GM21360 (cell line): Measurements from ENCODE around the gene DNAH2.

Experiments used
- ATAC-seq: cut with Tn5 transposase; IDR thresholded peaks from one replicate; pipeline ENCODE4 v1.9.1; 2021; ENCODE audit warnings: mild to moderate bottlenecking, moderate library complexity; ENCODE audit not compliant: unreplicated experiment

Gene DNAH2

DNA sequence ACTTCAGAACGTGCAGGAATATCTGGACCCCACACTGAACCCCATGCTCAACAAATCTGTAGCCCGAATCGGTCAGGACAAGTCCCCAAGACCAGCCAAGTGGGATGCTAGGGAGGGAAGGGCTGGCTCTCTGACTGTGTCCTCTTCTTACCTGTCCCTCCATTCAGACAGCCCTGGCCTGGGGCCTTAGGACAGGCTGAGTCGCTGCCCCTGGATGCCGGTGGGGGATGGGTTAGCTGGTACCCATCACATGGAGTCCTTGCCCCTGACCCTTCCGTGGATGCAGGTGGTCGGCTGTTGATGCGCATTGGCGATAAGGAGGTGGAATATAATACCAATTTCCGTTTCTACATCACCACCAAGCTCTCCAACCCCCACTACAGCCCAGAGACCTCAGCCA lies 100.5 kb downstream of the DNAH2 start:
- ATAC-seq: no peak

DNA sequence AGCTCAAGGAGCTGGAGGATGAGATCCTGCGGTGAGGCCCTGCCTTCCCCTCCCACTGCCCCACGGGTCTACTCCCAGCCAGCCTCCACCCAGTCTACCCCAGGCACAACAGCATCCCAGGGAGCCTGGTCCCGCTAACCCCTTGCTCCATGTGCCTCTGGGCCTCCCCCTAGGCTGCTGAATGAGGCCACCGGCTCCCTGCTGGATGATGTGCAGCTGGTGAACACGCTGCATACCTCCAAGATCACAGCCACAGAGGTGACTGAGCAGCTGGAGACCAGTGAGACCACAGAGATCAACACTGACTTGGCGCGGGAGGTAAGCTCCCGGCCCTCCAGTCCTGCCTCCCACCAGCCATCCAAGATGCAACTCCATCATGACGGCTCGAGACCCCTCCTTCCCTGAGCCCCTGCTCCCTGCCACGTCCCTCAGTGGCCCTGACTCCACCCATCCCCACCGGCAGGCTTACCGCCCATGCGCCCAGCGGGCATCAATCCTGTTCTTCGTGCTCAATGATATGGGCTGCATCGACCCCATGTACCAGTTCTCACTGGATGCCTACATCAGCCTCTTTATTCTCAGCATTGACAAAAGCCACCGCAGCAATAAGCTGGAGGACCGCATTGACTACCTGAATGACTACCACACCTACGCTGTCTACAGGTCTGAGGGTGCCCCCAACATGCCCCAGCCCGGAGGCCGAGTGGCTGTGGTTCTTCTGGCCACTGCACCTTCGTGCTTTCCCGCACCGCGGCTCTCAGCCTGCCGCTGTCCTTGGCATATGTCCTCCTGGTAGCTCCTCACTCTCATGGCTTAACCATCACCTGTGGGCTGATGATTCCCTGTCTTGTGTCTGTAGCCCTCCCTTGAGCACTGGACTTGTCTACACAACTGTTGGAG lies 101.5 kb downstream of the DNAH2 start:
- ATAC-seq: no peak

DNA sequence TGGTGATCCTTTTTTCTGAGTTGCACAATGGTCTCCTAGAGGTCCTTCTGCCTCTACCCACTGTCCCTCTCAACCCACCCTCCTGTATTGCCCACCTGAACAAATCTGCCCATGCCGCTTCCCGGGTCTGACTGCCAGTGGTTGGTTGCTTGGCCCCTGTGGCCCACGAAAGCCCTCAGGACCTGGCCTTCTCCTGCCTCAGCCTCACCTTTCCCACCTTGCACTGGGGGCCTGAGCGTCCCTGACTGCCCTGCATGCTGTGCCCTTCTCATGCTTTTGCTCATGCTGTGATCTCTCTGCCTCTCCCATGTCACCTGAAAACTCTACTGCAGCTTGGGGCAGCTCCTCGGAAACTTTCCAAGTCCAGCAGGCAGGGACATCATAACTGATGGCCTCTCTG lies 102.7 kb downstream of the DNAH2 start:
- no peak for ATAC-seq

DNA sequence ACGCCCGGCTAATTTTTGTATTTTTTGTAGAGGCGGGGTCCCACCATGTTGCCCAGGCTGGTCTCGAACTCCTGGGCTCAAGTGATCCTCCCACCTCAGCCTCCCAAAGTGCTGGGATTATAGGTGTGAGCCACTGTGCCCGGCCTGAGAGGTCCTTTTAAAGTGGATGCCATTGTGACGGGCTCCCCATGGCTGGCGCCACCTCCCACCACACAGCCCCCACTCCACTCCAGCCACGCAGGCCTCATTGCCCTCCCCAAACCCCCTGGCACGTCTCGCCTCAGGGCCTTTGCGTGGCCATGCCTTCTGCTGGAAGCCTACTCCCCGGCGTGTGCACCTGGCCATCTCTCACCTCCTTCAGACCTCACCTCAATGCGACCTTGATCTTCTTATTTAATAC lies 104.6 kb downstream of the DNAH2 start:
- ATAC-seq: no peak

DNA sequence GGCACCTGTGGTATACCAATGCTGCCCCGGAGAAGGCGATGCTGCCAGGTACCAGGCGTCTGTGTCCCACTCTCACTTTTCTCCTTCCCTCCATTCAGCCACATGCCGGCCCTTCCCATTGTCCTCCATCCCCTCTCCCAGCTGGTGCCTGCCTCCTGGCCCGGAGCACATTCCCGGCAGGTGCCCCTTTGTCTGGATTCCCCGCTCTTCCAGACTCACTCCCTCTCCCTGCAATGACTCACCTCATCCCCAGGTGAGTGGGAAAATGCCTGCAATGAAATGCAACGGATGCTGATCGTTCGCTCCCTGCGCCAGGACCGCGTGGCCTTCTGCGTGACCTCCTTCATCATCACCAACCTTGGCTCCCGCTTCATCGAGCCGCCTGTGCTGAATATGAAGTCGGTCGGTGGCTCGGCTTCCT lies 106.0 kb downstream of the DNAH2 start:
- ATAC-seq: no peak

DNA sequence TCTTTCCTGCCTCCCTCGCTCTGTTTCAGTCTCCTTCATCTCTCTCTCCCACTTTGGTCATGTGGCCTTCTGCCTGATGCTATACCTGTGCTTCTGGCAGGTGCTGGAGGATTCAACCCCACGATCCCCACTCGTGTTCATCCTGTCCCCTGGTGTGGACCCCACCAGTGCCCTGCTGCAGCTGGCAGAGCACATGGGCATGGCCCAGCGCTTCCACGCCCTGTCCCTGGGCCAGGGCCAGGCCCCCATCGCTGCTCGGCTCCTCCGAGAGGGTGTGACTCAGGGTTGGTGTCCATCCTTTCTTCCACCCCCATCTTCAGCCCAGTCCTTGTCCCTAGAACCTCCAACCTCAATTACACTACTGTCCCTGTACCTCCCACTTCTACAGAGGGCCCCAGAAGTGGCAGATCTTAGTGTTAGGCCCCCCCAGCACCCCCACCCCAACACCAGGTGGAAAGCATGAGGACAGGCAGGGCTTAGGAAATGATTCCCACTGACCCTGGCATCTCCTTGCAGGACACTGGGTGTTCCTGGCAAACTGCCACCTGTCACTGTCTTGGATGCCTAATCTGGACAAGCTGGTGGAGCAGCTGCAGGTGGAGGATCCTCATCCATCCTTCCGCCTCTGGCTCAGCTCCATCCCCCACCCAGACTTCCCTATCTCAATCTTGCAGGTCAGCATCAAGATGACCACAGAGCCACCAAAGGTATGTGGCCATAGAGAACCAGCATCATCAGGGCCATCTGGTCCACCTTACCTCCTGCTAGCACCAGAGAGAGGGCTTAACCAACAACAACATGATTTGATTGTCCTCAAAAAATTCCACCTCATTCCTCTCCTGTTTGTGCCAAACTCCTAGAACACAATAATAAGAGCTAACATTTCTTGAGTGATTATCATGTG lies 106.7 kb downstream of the DNAH2 start:
- ATAC-seq: no peak

DNA sequence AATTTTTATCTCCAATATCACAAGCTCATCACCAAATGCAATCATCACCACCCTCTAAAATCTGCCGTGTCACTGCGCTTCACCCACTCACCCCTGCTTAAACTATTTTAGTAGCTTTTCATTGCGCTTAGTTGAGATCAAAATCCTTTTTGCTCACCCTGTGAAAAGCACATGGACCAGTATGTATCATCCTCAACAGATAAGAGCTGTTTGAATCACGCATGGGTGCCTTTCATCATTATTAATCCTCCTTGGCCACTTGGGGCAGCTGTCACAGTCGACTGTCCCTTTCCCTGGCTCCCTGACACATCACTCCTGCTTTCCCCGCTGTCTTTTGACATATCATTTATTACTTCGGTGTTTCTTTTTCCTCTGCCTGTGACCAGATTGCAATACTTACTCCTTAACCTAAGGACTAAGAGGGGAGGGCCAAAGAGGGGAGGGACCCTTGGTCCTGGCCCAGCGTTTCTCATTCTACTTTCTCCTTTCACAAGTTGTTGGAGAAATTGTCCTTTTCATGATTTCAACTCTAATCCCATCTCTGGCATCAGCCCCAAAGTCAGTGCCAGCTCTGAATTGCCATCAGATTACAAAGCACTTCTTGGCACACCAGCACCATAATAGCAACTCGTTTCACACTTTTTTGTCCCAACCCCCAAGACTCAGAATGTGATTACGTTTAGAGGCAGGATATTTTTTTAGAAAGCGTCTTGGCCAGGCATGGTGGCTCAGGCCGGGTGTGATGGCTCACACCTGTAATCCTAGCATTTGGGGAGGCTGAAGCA lies 107.9 kb downstream of the DNAH2 start:
- no peak for ATAC-seq

DNA sequence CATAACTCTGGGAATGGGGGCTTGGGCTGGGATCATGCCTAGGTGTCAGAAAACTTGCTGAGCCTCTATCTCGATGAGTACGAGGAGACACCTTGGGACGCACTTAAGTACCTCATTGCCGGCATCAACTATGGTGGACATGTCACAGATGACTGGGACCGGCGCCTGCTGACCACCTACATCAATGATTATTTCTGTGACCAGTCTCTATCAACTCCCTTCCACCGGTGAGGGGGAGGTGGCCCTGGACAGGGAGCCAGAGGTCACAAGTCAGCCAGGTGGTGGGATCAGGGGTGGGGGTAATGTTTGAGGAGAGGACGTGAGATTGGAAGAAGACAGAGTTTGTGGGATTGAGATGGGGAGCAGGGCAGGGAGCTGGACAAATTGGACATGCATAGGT lies 113.1 kb downstream of the DNAH2 start:
- ATAC-seq: no peak

DNA sequence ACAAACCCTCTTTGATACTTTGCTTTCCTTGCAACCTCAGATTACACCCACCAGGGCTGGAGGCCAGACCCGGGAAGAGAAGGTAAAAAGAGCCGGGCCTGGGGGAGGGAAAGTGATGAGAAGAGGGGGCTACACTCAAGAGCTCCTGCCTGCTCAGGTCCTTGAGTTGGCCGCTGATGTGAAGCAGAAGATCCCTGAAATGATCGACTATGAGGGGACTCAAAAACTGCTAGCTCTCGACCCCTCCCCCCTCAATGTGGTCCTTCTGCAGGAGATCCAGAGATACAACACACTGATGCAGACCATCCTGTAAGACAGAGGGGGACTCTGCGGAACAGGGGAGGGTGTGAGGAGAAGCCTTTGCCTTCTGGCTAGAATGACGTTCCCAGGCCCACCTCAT lies 113.7 kb downstream of the DNAH2 start:
- no peak for ATAC-seq

DNA sequence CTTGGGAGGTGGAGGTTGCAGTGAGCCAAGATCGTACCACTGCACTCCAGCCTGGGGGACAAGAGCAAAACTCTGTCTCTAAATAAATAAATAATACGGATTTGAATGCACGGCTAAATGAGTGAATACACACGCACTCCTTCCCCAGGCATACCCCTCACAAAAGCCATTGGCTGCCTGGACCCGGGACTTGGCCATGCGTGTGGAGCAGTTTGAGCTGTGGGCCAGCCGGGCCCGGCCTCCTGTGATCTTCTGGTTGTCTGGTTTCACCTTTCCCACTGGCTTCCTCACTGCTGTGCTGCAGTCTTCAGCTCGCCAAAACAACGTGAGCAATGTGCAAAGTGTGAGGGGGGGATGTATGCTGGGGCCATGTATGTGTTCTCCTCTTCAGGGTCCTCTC lies 114.9 kb downstream of the DNAH2 start:
- no peak for ATAC-seq

DNA sequence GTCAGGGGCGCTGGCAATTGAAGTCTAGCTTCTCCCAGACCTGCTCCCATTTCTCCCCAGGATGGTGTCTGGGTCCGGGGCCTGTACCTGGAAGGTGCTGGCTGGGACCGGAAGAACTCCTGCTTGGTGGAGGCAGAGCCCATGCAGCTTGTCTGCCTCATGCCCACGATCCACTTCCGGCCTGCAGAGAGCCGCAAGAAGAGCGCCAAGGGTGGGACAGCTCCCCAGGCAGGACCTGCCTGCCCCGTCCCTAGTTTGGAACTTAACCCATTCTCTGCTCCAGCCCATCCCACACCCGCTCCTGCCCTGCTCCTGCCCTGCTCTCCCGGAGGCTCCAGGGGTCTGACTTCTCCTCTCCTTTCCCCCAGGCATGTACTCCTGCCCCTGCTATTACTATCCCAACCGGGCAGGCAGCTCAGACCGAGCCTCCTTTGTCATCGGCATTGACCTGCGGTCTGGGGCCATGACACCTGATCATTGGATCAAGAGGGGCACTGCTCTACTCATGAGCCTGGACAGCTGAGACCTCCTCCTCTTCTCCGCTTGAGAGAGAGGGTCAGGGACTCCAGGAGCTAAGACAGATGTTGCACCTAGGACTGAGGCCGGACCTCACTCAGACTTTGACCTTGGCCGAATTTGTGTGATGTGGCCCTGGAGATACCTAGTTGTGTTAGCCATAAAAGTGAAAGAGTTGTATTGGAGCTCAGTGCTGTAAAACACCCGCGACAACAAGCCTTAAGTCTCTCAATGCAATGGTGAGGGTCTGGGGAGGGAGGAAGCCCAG lies 115.7 kb downstream of the DNAH2 start:
- no peak for ATAC-seq

DNA sequence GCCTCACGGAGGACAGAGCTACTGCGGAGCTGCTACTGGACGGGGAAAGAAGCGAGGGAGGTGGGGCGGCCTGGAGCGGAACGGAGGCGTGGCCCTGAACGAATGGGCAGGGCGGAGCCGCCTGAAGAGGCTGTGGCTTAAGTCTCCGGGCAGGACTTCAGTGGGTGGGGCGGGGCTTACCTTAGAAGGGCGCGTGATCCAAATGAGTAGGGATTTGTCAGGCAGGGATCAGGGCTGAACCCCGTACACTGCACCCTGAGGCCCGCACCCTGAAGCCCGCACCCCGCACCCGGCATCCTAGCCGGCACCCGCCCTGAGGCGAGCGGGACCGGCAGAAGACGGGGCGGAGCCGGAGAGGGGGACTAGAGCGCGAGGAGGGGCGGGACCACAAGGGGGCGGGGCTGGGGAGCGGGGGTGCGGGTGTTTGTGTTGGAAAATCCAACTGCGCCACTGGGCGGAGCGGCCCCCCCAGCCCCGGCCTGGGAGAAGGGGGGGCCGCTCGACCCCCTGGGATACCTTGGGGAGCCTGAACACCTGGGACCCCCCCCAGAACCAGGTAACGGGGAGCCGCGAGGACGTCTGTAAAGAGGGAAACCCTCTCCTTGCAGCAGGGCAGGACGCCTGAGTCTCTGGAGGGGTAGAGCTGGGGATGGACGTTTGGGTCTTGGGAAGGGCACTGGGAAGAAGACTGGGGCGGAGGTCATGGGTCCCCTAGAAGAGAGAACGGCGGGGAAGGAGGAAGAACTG lies 116.4 kb downstream of the DNAH2 start, which contains the start of gene KDM6B:
KDM6B (plus strand) TSS at position 423 of the 747 bp plus-strand sequence. CDS start 11,338 bp downstream, outside the sequence.
- ATAC-seq: peak; percentile 41

DNA sequence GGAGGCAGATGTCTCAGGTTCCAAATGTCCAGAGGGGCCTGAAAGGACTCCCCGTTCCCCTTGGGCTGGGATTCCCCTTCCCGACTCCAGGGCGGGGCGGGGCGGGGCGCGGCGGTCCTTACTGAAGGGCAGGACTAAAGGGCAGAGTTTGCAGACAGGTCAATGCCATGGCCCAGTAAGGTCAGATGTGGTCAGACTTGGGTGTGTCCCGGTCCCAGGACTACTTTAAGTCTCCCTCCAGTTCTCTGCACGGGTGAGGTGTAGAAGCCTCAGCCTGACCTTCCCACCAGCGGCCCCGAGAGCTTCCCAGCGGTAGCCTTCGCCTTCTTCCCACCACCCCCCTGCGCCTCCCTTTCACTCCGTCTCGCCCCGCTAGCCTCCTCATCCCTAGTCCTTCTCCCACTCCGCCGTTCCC lies 117.0 kb downstream of the DNAH2 start:
- ATAC-seq: no peak

DNA sequence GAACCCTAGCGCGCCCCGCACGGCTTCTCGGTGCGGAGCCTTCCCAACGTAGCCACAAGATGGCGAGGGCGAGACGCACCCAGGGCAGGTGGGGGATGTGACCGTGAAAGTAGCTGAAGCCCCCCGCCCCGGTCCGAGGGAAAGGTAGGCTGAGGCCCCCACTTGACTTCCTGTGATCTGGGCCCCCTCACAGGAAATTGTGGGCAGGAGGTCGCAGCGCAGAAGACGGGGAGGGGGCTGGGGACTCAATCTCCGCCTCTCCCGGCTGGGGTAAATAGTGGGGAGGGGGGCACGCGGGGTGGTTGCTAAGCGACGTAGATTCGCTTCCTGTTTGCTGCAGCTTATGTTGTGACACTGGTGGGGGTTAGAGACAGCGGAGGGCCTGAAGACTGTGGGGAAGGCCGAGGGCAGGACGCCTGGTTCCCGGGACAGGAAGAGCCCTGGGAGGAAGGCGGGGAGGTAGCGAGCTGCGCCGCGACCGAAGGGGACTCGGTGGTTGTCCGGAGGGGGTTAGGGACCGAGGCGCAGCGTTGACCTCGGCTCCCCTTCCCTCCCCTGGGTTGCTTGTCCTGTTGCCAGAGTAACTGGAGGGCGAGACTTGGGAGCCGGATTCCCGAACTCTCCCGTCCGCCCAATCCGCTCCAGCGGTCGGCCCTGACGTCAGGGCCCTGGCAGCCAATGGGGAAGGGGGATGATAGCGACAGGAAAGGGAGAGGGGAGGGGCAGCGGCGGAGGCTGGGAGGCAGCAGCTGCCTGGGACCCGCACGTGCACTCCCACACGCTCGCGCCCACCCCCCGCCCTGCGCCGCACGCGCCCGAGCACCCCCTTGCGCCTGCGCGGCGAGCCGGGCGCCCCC lies 117.6 kb downstream of the DNAH2 start:
- peak; percentile 34 for ATAC-seq

DNA sequence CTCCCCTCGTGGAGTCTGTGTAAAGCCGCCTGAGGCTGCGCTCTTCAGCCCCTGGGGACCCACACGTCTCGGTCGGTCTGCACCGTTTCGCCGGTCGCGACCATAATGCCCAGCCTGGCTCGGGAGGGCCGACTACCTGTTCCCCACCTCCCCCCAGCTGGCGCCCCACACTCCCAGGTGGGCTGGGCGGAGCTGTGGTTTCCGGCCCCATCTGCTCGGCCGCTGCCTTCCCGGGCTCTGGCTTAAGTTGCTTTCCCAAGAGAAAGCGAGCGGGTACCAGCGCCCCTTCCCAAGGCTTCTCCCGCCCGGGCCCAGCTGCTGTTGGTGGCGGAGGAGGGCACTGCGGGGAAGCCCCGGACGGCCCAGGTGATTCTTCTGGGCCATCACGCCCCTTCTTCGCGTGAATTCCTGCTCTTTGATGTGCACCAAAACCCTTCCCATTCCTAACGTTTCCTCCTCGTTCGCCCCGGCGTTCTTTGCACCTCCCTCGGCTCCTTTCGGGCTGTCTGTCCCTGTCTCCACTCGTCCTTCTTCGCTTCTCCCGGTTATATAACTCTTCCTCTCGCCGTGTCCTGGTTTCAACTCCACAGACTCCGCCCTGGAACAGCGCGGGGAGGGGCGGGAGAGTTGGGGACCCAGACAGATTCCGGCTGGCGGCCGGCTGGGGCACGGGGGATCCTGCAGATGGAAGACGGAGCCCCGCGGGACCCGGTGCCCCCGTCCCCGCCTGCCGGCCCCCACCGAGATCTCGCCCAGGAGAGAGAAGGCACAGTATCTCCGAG lies 118.5 kb downstream of the DNAH2 start:
- peak; percentile 28 for ATAC-seq

DNA sequence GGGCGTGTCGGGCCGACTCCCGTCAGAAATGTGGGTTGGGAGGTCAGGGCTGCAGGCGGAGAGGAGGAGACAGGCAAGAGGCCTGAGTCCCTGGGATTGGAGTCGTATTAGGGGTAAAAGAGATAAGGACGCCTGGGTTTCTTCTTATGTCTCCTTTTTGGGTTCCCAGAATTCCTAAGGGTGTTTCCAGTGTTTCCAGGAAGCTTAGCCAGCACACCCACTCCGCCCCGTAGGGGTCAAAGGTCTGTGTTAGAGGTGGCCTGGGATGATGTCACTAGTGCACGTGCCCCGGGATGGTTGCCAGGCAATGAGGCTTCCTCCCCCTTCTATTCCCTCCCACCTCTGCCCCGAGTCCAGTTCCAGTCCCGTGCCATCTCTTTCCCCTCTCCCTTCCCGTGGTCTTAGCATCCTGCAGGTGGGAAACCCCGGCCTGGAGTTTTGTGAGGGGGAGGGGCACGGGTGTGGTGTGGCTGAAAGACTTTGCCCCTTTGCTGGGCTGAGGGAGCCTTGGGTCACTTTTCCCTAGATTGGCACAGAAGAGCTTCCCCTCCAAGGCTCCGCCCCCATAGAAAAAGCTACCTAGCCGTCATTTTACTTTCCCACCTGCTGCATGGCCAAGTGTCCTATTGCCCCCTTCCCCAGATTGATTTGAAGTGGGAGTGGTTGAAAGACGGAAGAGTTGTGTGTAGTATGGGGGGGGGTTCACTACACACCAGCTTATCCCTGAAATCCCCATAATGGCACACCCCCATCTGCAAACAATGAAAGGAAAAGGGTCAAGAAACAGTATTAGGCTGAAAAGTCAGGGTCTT lies 119.3 kb downstream of the DNAH2 start:
- no peak for ATAC-seq
